HG03103 (cell line): Measurements from ENCODE around the gene DMRT2.

ENCODE experiments used
- ATAC-seq: cut with Tn5 transposase; IDR thresholded peaks from one replicate; pipeline ENCODE4 v1.9.1; 2021; ENCODE audit warnings: low read depth; ENCODE audit not compliant: unreplicated experiment

Gene DMRT2

DNA sequence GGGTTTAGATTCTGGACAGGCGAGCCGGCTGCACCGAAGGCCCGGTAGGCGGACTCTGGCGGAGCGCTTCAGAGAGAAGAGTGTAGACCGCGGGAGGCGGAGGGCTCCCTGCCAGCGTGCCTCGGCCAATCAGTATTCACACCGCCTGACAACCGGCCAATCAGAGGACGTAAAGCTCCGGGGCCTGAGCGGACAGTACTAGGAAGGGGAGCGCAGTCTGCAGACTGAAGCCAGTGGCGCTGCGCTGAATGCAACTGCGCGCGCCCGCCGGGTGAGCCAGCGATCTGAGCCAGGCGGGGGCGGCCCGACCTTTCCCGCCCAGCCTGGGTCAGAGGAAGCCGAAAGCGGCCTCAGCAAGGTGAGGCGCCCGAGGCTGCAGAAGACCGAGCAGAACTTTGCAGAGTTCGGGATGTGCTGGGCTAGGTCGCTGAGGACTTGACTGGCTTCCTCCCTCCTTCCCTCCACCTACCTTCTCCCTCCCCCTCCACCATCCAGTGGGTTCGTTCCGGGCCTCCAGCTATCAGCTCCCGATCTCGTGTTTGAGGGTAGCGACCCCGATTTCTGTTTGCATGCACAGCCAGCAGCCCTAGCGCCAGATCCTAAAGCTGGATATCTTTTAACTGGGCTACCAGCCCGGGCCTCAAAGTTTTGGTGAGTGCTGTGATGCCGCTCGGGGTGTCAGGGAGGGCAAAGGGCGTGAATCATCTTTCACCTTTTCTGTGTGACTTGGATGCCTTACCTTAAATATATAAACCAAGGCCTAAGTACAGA, at the start of gene DMRT2:
Gene DMRT2 (plus strand): TSS at position 233 of the 771 bp plus-strand sequence. CDS start 1,257 bp downstream, outside the sequence.
- ATAC-seq = peak; percentile 60

GRCh38 chr9:1001838-1002237, 48.3 kb upstream of the DMRT2 start:
- no peak for ATAC-seq

DNA sequence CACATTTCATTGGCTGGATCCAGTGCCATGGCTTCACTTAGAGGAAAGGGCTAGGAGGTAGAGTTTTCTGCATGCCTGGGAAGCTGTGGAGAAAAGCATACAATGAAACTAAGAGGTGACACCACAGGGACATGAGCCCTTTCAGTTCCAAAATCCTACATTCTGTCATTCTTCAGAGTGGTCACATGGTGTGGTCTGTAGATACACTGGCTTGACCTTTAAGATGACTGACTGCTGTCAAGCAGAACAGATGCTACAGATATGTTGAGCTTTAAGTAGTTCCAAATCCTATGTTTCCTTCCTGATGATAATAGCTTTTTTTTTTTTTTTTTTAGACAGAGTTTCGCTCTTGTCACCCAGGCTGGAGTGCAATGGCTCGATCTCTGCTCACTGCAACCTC, 47.5 kb upstream of the DMRT2 start:
- ATAC-seq = no peak

DNA sequence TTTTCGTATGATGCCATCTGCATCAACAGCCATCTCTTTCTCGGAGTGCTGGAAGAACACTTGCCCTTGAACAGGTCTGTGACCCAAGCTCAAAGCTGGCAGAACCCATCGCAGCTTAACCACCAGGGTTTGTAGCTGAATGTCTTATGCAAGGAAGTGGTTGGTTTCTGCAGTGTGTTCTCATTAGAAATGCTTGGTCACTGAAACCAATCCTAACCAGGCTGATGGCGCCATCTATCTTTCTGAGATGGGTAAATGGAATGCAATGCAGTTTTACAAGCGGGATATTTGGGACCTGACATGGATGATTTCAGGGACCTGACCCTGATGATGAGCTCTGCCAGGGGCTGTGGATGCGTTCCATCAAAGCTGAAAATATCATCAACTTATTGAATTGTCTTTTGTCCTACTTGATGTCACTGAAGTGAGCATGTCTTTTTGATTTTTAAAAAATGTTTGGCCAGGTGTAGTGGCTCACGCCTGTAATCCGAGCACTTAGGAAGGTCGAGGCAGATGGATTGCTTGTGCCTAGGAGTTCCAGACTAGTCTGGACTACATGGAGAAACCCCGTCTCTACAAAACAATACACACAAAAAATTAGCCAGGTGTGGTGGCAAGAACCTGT, 45.0 kb upstream of the DMRT2 start:
- ATAC-seq = peak; percentile 49

GRCh38 chr9:1007312-1007711, 42.8 kb upstream of the DMRT2 start:
- no peak for ATAC-seq

- no peak for ATAC-seq
Measured at GRCh38 chr9:1008216-1008615, 41.9 kb upstream of the DMRT2 start.

GRCh38 chr9:1009101-1009707, 41.0 kb upstream of the DMRT2 start:
- ATAC-seq = peak; percentile 96

DNA sequence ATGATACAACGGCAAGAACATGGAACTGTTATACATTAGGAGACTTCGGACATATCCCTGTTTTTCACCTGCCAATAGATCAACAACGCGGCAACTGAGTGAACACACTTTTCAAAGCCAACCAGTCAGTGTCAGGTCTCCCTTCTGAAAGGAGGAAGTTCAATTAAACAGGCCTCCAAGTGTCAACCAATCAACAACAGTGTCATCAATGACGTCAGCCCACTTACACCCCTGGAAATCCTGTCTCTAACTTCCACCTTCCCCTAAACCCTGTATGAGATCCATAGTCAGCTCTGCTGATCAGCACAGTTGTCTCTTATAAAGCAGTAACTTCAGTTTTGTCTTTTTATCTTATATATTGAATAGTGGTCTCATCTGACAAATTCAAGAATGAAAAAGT, 37.1 kb upstream of the DMRT2 start:
- no peak for ATAC-seq

DNA sequence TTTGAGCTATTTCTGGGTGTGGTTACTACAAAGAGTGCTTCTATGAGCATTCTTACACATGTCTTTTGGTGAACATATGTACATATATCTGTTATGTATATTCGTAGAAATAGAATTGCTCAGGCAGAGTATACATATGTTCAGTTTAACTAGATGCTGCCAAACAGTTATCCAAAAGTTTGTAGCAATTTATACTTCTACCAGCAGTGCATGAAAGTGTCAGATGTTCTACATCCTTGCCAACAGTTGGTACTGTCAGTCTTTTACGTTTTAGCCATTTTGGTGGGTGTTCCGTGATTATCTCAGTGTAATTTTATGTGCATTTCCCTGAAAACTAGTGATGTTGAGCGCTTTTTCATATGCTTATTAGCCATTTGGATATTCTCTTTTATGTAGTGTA, 35.9 kb upstream of the DMRT2 start:
- no peak for ATAC-seq

DNA sequence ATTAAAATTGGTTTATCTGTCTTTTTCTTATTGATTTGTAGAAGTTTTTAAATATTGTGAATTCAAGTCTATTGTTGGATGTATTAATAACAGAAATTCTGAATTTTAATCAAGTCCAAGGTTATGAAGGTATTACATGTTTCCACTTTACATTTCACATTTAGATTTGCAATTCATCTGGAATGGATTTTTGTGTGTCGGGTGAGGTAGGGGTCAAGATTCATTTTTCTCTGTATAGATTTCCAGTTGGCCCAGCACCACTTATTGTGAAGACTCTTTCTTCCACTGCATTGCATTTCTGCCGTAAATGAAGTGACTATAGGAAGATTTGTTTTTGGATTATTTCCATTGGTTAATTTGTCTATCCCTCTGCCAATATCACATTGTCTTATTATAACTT, 35.5 kb upstream of the DMRT2 start:
- ATAC-seq = no peak

GRCh38 chr9:1018121-1018520, 32.0 kb upstream of the DMRT2 start:
- no peak for ATAC-seq

GRCh38 chr9:1024112-1024511, 26.0 kb upstream of the DMRT2 start:
- ATAC-seq = no peak

DNA sequence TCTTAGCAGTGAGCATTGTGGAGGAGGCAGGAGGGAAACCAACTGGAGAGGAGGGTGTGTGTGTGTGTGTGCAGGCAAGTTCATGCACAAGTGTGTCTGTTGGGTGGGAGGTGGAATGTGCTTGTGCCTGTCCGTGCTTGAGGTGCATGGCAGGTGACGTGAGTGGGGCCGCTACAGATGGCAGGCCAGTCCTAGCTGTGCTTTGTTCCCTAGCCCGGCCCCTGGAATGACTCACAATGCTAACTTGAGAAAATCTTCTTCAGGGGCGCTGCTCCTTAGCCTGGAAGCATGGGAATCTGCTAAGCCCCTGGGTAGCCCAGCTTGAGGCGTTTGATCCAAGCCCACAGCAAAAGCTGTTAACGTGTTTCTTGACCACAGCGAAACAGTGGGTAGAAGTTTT, 25.0 kb upstream of the DMRT2 start:
- no peak for ATAC-seq

GRCh38 chr9:1026219-1026618, 23.9 kb upstream of the DMRT2 start:
- no peak for ATAC-seq

- ATAC-seq = no peak
Measured at GRCh38 chr9:1028501-1029190, 21.5 kb upstream of the DMRT2 start.

- no peak for ATAC-seq
Measured at GRCh38 chr9:1031951-1032601, 18.1 kb upstream of the DMRT2 start.

- no peak for ATAC-seq
Measured at GRCh38 chr9:1034271-1034670, 15.9 kb upstream of the DMRT2 start.

DNA sequence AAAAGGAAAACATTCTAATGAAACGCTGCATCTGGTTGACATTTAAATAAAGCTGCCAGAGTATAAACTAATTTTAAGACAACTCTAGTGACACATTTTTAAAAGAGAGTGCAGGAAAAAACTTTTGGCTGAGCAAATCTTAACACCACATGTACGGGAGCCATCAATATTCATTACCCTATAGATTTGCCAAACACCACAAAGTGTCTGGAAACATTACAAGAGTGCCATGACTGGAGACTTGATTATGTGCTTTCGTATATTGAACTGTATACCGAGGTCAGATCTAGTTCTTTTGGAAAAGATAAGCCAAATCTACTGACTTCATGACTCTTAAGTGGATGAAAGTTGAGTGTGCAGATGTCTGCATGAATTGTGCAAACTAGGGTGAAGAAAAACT, 10.6 kb upstream of the DMRT2 start:
- ATAC-seq = no peak

DNA sequence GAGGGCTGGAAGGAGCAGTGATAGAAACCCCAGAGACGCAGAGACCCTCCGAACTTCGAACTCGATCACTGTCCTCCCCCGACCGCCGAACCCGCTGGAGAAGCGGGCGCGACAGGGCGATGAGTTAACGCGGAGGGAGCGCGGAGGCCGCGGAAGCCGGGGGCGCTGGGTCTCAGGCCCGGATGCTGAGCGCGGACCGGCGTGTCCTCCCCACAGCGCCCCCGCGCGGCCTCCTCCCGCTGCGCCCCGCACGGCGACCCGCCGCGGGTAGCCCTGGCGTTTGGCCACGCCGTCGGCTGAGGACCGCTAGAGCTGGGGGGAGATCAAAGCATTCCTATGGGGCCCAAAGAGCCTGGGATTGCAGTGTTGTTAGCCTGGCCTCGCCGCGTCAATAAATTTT, 7.7 kb upstream of the DMRT2 start:
- ATAC-seq = no peak

DNA sequence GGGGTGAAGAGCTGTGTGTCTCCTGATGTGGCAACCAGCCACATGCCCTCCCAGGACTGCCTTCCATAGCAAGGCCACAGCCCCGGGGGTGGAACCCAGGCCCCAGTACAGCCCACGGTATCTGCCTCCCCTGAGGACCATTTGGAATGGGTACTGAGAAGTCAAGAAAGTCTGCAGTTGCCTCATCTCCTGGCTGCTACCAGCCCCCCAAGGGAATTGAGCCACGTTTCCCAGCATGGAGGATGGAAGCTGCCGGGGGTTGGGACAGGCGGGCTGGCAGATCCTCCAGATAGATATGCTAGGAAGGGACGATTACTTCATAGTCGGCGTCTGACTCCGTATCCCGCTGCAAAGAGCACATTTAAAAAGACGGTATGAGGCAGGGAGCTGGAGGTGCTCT, 5.5 kb upstream of the DMRT2 start:
- no peak for ATAC-seq
